ENCODE data around the gene STX18.

The STX18 gene

DNA sequence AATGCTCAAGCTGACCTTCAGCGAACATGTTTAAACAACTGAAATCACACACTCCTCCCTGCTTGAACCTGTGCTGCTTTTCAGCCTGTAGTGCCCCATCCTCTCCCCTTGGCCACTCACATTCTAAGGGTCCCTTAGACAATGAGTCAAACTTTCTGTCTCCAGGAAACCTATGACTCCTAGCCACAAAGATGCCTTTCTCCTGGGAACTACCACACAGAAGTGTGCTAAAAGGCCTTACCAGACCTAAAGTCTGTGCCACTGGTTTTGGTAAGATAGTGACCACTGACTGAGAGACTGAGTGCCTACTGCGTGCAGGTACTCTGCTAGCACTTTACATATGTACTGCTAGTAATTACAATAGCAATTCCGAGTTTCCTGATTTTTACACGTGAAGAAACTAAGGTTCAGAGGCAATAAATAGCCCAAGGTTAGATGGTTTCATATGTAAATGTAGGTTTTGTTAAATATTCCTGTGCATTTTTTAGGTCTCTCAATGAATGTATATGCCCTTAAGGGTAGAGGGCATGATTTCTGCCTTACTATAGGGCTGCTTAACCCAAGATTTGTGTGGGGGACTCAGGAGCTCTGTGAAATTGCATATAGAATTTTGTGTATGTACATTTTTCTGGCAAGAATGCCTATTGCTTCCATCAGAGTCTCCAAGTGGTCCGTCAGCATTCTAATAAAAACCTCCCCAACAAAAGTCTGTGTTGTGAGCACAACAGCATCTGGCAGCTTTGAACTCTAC, 83.9 kb downstream of the STX18 start:
- no peak for DNase-seq (ENCODE audit: insufficient read length, low spot score)
- FAIRE-seq: no peak
- TF ChIP-seq PAX5 (IDR thresholded peaks at IDR 0.05; ENCODE audit: insufficient read depth, low read length, severe bottlenecking): no peak
- TF ChIP-seq POU2F2 (IDR thresholded peaks at IDR 0.05; ENCODE audit: low read depth, low read length): no peak
- TF ChIP-seq TAF1 (IDR thresholded peaks at IDR 0.05; ENCODE audit: low read depth, low read length): no peak
- TF ChIP-seq SPI1 (IDR thresholded peaks at IDR 0.05; ENCODE audit: low read depth, low read length): no peak
- TF ChIP-seq POLR2A (IDR thresholded peaks at IDR 0.05; ENCODE audit: low read depth, low read length): no peak
- no peak for TF ChIP-seq POLR2AphosphoS5 (IDR thresholded peaks at IDR 0.05; ENCODE audit: low read depth, low read length)

DNA sequence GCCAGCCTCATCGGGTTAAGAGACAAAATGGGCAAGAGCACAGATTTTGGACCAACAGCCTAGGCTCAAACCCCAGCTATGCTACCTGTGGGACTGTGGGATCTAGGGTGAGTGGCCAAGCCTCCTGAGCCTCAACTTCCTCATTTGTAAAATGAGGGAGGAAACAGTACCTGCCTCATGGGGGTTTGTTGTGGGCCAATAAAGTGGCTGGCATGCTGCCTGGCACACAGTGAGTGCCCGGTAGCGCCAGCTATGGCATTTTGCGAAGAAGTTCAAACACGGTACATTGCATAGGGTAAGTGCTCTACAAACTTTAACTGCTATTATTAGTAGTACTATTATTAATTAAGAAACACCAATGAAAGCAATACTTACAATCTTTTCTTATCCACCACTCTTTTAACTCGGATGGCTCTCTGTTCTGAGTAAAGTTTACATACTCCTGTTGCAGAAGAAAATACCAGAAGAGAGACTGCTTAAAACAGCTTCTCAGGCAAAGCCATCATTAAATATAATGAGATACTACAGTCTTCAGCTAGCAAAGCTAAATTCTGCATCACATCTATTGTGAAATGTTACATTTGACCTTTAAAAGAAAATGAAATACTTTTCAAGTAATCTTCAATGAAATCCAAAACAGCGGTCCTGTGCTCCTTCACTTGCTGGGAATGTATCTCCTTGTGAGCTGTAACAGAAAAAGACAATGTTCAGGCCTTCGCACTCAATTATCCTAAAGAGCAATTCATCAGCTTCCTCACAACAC, 84.9 kb downstream of the STX18 start:
- TF ChIP-seq POLR2AphosphoS5 (IDR thresholded peaks at IDR 0.05; ENCODE audit: low read depth, low read length) (no peak), TAF1 (IDR thresholded peaks at IDR 0.05; ENCODE audit: low read depth, low read length) (no peak), SPI1 (IDR thresholded peaks at IDR 0.05; ENCODE audit: low read depth, low read length) (no peak), POLR2A (IDR thresholded peaks at IDR 0.05; ENCODE audit: low read depth, low read length) (no peak), POU2F2 (IDR thresholded peaks at IDR 0.05; ENCODE audit: low read depth, low read length) (no peak), PAX5 (IDR thresholded peaks at IDR 0.05; ENCODE audit: insufficient read depth, low read length, severe bottlenecking) (no peak)
- FAIRE-seq: no peak

DNA sequence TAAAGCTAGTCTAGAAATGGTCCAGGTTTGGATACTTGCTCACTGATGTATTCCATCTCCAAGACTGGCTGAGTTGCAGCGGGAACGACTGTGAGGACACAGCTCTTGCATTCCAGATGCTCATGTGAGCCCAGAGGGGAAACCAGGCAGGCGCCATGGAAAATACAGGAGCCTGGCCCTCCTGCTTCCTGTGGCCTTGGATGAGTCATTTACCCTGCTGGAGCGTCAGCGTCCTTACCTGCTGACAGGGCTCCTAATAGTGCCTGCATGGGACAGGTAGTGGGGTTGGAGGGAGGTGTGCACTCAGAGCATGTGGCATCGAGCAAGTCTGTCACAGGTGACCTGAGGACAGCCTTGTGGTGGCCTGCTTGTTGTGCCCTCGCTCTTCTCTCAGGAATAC, 85.5 kb downstream of the STX18 start:
- no peak for TF ChIP-seq POLR2A (IDR thresholded peaks at IDR 0.05; ENCODE audit: low read depth, low read length)
- TF ChIP-seq PAX5 (IDR thresholded peaks at IDR 0.05; ENCODE audit: insufficient read depth, low read length, severe bottlenecking): no peak
- no peak for TF ChIP-seq POU2F2 (IDR thresholded peaks at IDR 0.05; ENCODE audit: low read depth, low read length)
- DNase-seq (ENCODE audit: insufficient read length, low spot score) (no peak), FAIRE-seq (no peak)

More for the DNA sequence above, 84.9 kb downstream of the STX18 start:
- DNase-seq (ENCODE audit: insufficient read length, low spot score): no peak

DNA sequence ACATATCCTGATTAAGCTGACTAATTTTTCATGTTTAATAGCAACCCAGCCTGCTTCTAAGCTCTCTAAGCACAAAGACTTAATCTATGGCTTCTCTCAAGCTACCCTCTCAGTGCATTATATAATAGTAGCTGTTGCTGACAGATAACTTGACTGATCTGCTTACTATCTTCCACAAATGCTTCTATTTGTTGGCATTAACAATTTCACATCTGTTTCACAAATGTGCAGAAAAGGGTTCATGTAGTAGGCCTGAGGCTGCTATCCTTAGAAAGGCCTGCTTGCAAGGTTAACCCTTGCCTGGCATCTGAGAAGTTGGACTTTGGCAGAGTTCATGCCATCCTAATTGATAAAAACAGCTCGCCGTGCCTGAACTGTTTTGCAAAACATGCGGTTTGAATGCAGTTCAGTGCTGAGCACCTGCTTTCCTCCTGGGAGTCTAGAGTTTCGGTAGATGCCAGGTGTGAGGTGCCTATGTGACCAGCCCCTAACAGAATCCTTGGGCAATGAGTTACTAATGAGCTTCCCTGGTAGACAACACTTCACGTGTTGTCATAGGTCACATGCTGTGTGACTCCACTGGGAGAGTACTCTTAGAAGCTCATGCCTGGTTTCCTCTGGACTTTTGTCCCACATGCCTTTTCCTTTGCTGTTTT, 86.5 kb downstream of the STX18 start:
- FAIRE-seq (no peak), DNase-seq (ENCODE audit: insufficient read length, low spot score) (no peak)
- TF ChIP-seq POLR2A (IDR thresholded peaks at IDR 0.05; ENCODE audit: low read depth, low read length) (no peak), POU2F2 (IDR thresholded peaks at IDR 0.05; ENCODE audit: low read depth, low read length) (no peak), PAX5 (IDR thresholded peaks at IDR 0.05; ENCODE audit: insufficient read depth, low read length, severe bottlenecking) (no peak), POLR2AphosphoS5 (IDR thresholded peaks at IDR 0.05; ENCODE audit: low read depth, low read length) (no peak), SPI1 (IDR thresholded peaks at IDR 0.05; ENCODE audit: low read depth, low read length) (no peak), TAF1 (IDR thresholded peaks at IDR 0.05; ENCODE audit: low read depth, low read length) (no peak)

DNA sequence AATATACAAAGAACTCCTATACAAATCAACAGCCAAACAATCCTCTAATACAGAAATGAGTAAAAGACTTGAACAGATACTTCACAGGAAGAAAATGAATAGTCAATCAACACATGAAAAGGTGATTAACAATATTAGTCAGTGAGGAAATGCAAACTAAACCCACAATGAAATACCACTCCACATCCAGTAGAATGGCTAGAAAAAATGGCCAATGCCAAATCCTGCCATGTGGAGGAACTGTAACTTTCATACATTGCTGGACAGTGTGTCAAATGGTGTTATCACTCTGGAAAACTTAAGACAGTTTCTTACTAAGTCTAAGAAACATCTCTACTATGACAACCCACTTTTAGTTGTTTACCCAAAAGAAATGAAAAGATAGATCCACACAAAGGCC, 95.4 kb downstream of the STX18 start:
- FAIRE-seq (no peak), DNase-seq (ENCODE audit: insufficient read length, low spot score) (no peak)
- TF ChIP-seq SPI1 (IDR thresholded peaks at IDR 0.05; ENCODE audit: low read depth, low read length): no peak
- TF ChIP-seq POU2F2 (IDR thresholded peaks at IDR 0.05; ENCODE audit: low read depth, low read length): no peak
- TF ChIP-seq POLR2A (IDR thresholded peaks at IDR 0.05; ENCODE audit: low read depth, low read length): no peak
- no peak for TF ChIP-seq TAF1 (IDR thresholded peaks at IDR 0.05; ENCODE audit: low read depth, low read length)
- TF ChIP-seq PAX5 (IDR thresholded peaks at IDR 0.05; ENCODE audit: insufficient read depth, low read length, severe bottlenecking): no peak

DNA sequence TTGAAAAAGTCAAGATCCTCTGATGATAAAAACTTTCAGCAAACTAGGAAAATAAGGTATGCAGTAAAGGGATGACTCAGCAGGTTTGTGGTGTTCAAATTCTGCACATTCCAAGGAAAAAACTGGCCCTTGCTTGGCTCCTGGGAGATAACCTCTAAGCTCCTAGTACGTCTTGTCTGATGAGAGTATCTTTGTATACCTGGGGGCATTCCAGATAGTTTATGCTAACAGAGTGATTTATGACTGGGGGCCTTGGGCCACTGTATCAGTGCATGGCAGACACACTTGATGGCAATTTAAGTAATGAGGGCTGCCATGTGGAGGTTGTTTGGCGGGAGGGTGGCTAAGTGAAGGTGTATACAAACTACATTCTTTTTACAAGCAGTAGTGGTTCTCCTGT, 98.0 kb downstream of the STX18 start:
- TF ChIP-seq PAX5 (IDR thresholded peaks at IDR 0.05; ENCODE audit: insufficient read depth, low read length, severe bottlenecking) (no peak), POLR2AphosphoS5 (IDR thresholded peaks at IDR 0.05; ENCODE audit: low read depth, low read length) (no peak), TAF1 (IDR thresholded peaks at IDR 0.05; ENCODE audit: low read depth, low read length) (no peak), POLR2A (IDR thresholded peaks at IDR 0.05; ENCODE audit: low read depth, low read length) (no peak), POU2F2 (IDR thresholded peaks at IDR 0.05; ENCODE audit: low read depth, low read length) (no peak), SPI1 (IDR thresholded peaks at IDR 0.05; ENCODE audit: low read depth, low read length) (no peak)
- DNase-seq (ENCODE audit: insufficient read length, low spot score): no peak
- no peak for FAIRE-seq

DNA sequence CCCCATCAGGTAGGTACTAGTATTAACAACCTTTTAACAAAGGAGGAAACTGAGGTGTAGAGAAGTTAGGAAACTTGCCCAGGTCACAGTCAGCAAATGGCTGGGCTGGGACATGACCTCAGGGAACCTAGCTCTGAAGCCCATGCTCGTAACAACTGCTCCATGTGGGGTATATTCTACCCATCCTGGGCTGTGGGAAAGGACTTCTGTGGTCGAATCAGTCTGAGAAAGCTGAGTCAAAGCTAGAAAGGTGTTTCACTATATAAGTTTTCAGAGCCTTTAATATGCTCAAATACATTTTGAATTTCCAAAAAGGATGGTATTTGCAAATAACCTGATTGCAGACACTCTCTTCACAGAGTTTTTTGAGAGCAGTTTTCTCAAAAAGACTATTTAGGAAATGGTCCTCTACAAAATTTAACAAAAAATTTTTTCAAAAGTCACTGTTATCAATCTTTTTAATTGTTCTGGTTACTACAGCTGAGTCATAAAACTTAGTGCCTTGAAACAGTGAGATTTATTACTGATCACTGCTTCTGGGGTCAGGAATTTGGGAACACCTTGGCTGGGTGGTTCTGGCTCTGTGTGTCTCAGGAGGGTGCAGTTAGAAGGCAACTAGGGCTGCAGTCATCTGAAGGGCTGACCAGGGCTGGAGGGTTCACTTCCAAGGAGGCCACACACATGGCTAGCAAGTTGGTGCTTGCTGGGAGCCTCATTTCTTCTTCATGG, 101.4 kb downstream of the STX18 start:
- FAIRE-seq (peak; percentile 28), DNase-seq (ENCODE audit: insufficient read length, low spot score) (no peak)
- no peak for TF ChIP-seq SPI1 (IDR thresholded peaks at IDR 0.05; ENCODE audit: low read depth, low read length)
- TF ChIP-seq POLR2AphosphoS5 (IDR thresholded peaks at IDR 0.05; ENCODE audit: low read depth, low read length): no peak
- TF ChIP-seq PAX5 (IDR thresholded peaks at IDR 0.05; ENCODE audit: insufficient read depth, low read length, severe bottlenecking): no peak
- no peak for TF ChIP-seq POLR2A (IDR thresholded peaks at IDR 0.05; ENCODE audit: low read depth, low read length)
- TF ChIP-seq POU2F2 (IDR thresholded peaks at IDR 0.05; ENCODE audit: low read depth, low read length): no peak
- TF ChIP-seq TAF1 (IDR thresholded peaks at IDR 0.05; ENCODE audit: low read depth, low read length): no peak

DNA sequence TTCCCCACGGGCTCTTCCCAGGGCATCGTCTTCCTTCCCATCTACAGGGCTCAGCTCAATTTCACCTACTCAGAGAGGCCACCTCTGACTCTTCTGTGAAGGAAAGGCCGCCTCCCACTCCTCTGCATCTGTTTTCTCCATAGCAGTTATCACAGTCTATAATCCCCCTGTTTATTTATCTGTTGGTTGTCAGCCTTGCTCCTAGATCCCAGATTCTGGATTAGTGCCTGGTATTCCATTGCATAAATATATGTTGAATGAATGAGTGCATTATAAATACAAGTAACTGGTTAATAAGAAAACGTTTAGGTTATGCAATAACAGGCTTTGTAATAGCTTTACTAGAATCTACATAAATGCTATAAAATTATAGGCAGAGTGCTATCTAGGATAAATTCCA, 102.1 kb downstream of the STX18 start:
- TF ChIP-seq POLR2AphosphoS5 (IDR thresholded peaks at IDR 0.05; ENCODE audit: low read depth, low read length) (no peak), PAX5 (IDR thresholded peaks at IDR 0.05; ENCODE audit: insufficient read depth, low read length, severe bottlenecking) (no peak), POU2F2 (IDR thresholded peaks at IDR 0.05; ENCODE audit: low read depth, low read length) (no peak), TAF1 (IDR thresholded peaks at IDR 0.05; ENCODE audit: low read depth, low read length) (no peak), SPI1 (IDR thresholded peaks at IDR 0.05; ENCODE audit: low read depth, low read length) (no peak), POLR2A (IDR thresholded peaks at IDR 0.05; ENCODE audit: low read depth, low read length) (no peak)
- FAIRE-seq (no peak), DNase-seq (ENCODE audit: insufficient read length, low spot score) (no peak)
